Retinal pigment epithelial cell (primary cell): ENCODE data around the gene TSSK1B.

Source experiments
- DNase-seq: peaks from one replicate; pipeline ENCODE4 v3.0.0-alpha.2; 2010; ENCODE audit warnings: low read depth
- H3K4me3 ChIP-seq: 2 replicates; pipeline ENCODE4 v1.5.1; 2011; ENCODE audit warnings: mild to moderate bottlenecking, low read length, control low read depth, moderate library complexity
- TF ChIP-seq, protein P1 (sequence below): conservative IDR thresholded peaks from 2 replicates; pipeline ENCODE4 v1.5.1; 2011; ENCODE audit warnings: low read depth, low read length, control low read depth, inconsistent platforms

The TSSK1B gene

GRCh38 chr5:113435575-113435974, 786 bp upstream of the TSSK1B start:
- DNase-seq, result no peak

GRCh38 chr5:113433862-113434612, 752 bp downstream of the TSSK1B start:
- DNase-seq, result no peak
- H3K4me3 ChIP-seq, result no peak overlapping the region
- TF ChIP-seq, protein P1, sequence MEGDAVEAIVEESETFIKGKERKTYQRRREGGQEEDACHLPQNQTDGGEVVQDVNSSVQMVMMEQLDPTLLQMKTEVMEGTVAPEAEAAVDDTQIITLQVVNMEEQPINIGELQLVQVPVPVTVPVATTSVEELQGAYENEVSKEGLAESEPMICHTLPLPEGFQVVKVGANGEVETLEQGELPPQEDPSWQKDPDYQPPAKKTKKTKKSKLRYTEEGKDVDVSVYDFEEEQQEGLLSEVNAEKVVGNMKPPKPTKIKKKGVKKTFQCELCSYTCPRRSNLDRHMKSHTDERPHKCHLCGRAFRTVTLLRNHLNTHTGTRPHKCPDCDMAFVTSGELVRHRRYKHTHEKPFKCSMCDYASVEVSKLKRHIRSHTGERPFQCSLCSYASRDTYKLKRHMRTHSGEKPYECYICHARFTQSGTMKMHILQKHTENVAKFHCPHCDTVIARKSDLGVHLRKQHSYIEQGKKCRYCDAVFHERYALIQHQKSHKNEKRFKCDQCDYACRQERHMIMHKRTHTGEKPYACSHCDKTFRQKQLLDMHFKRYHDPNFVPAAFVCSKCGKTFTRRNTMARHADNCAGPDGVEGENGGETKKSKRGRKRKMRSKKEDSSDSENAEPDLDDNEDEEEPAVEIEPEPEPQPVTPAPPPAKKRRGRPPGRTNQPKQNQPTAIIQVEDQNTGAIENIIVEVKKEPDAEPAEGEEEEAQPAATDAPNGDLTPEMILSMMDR, result no peak

More at GRCh38 chr5:113435575-113435974, 786 bp upstream of the TSSK1B start:
- no peak overlapping the region for H3K4me3 ChIP-seq
- TF ChIP-seq, protein P1, result no peak

GRCh38 chr5:113433071-113433470, 1.7 kb downstream of the TSSK1B start:
- no peak for DNase-seq
- no peak overlapping the region for H3K4me3 ChIP-seq
- TF ChIP-seq, protein P1, result no peak

DNA sequence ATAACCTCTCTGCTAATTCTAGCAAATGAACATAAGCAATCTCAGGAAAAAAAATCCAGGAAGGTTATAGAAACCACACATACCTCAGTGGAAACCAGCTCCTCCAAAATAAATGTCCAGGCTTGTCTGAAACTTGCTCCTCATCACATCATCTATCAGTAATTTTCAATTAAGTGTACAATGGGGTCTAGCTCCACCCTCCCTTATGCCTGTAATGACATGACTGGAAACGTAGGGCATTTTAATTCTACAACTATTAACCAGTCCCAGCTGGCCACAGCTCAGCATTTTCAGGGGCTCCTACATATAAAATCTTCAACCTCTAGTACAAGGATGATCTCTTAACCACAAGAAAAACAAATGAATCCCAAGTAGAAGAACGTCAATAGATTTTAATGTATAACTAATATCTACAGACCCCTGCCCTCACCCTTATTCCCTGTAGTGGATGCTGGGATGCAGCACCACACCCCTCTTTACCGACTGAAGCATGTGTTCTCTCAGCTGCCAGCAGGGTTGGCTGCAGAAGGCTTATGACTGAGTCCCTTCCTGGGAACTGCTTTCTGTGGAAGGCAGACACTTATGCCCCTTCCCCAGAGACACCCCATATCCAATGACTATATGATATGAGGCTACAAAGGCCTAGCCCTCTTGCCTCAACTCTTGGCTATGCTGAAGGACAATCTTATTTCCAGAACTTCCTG, 6.8 kb downstream of the TSSK1B start:
- TF ChIP-seq, protein P1, result no peak
- H3K4me3 ChIP-seq, result no peak overlapping the region
- no peak for DNase-seq

GRCh38 chr5:113425909-113426308, 8.9 kb downstream of the TSSK1B start:
- DNase-seq, result no peak
- no peak overlapping the region for H3K4me3 ChIP-seq
- TF ChIP-seq, protein P1, result no peak

DNA sequence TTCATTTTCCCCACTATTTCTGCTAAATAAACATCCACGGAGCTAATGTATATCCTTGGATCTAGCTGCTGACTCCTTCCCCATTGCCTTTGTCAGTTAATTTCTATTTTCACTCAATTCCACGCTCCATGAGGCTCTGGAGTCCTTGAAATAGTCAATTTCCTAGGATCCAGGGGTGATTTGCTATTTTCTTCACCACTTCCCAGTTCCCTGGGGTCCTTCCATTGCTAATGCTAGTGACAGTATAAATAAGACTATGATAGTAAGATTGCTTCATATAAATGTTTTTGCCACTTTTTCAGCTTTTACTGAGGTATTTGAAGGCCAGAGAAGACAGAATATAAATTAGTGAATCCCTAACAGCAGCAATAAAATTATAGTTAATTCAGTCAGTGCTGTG, 13.1 kb downstream of the TSSK1B start:
- no peak overlapping the region for H3K4me3 ChIP-seq
- TF ChIP-seq, protein P1, result no peak
- DNase-seq, result no peak

DNA sequence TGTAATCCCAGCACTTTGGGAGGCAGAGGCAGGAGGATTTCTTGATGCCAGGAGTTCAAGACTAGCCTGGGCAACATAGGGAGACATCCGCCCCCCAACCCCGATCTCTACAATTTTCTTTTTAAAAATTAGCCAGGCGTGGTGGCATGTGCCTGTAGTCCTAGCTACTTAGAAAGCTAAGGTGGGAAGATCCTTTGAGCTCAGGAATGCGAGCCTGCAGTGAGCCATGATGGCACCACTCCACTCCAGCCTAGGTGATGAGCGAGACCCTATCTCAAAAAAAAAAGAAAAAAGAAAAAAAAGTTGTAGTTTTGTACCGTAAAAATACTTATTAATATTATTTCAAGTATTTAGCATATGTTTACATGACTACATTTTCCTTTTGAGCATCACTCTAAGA, 29.3 kb downstream of the TSSK1B start:
- H3K4me3 ChIP-seq, result no peak overlapping the region
- TF ChIP-seq, protein P1, result no peak
- no peak for DNase-seq
